DMS 273 treated with DMSO at 0.1 percent for 48 hours (cell line): ENCODE results near the gene CACNA1A.
"Not testable (repeated sequence)": the region's sequence is repeated elsewhere in the genome, so short reads cannot be mapped to it uniquely, and the experiment has no call there.

Experiments used
- DNase-seq: peaks from one replicate; lab custom pipeline; 2025; lab: John Stamatoyannopoulos, UW

Gene CACNA1A

DNA sequence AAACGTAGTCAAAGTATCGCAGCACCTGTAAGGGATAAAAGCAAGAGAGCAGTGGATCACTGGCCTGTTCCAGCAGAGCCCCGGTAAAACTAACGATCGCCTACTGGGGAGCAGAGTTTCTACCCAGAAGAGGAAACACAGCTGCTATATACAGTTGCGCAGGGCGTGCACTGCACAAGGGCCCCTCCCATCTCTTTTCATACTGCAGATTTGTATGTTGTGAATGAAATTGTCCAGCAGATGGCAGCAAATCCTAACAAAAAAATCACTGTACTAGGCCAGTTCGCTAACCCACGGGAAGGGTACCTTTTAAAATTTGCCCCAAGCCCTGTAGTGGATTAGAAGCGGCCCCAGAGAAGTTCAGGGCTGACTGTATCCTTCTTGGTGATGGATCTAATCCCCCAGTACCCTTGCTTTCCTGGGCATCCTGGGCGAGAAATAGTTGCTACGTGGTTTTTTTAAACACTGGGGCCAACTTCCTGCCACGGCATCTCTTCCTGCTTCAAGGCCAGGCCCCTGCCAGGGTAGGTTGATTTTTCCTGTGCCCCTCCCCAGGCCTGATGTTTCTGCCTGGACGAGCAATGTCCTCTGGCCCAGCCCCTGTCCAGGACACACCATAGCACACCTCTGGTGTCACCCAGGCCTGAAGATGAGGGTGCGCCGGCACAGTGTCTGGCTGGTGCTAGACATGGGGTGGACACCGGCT lies 229.0 kb downstream of the CACNA1A start:
- DNase-seq: peak; percentile 29

DNA sequence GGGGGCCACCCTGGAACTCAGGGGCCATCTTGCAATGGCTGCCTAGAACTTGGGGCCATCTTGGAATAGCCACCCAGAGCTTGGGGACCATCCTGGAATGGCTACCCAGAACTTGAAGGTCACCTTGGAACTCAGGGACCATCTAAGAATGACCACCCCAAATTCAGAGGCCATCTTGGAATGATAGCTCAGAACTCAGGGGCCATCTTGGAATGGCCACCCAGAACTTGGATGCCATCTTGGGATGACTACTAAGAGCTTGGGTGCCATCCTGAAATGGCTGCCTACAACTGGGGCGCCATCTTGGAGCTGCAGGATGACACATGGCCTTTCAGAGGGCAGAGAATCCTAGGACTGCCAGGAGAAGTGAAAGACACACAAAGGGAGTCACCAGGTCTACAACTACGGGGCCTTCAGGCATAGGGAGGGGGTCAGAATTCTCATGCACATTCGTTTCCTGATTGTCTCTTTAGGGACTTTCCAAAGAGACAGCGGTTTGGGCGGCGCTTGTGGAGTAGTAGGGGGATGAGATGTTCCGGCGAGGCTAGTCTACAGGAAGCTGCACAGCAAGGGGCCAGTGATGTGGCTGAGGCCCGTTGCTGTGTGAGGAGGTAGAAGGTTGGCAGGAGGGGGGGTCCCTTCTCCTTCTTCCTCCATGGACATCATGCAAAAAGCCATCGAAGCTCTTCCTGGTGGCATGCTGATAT lies 231.1 kb downstream of the CACNA1A start:
- no peak for DNase-seq

DNA sequence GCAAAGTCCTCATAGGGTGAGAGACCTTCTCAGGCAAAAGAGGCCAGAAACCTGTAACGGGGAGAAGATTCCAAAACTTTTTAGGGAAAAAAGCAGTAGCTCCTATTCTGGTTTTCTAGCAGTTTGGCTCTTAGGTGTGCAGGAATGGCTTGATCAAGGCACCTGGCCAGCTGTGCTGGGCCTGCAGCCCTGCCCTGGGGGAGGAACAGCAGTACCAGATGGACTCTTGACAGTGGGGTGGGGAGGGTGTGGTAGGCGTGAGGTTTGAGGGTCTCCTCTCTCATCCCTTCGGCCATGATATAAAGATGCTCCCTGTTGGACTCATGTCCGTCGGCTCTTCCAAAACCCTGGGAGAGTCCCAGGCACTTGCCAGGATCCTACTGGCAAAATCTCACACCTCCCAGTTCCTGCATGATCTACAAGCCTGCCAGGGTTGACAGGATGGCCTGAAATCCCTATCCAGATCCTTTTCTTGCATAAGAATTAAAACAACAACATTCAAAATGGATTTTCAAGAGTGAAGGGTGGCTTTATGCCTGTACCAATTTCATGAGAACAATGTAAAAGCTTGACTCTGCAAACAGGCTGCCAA lies 235.7 kb downstream of the CACNA1A start:
- no peak for DNase-seq

DNA sequence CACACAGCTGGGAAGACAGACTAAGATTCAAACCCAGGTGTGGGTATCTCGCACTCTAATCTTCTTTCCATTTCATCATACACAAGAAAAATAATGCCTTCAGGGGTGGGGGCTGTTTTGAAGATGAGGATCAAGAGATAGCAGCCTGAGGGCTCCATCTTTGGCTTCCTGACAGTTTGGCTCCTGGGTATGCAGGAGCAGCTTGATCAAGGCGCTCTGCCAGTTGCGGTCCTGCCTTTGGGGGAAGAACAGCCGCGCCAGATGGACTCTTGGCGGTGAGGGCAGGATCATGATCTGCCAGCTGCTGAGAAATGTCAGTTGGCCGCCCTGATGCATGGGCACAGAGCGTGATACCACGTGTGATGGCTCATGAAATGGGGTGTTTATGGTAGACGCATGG lies 236.9 kb downstream of the CACNA1A start:
- no peak for DNase-seq

DNA sequence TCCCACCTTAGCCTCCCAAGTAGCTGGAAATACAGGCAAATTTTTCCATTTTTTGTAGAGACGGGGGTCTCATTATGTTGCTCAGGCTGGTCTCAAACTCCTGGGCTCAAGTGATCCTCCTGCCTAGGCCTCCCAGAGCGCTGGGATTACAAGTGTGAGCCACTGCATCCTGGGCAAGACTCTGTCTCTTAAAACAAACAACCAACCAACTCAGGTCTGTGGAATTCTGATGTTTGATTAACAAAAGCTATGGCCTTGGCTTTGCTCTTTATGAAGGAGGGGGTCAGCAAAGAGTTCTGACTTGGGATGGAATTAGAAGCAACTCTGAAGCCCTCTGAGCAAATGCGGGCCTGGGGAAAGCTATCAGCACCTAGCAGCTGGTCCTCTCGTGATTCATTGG lies 238.4 kb downstream of the CACNA1A start:
- DNase-seq: no peak

DNA sequence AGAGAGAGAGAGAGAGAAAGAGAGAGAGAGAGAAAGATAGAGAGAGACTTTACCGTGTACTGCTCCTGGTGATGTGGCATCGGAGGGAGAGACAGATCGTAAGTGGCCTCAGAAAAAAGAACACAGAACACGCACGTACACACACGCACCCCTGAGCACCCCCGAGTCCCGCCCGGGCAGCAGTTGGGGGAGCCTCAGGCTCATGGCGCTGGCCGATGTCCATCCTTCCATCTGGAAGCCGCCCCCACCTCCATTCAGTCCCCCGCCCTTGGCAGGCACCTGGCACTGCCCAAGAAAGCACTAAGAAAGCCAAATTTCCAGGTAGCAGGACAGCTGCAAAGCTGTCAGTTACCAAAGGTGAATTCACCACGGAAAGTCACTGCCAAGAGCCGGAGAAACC lies 239.1 kb downstream of the CACNA1A start:
- no peak for DNase-seq

DNA sequence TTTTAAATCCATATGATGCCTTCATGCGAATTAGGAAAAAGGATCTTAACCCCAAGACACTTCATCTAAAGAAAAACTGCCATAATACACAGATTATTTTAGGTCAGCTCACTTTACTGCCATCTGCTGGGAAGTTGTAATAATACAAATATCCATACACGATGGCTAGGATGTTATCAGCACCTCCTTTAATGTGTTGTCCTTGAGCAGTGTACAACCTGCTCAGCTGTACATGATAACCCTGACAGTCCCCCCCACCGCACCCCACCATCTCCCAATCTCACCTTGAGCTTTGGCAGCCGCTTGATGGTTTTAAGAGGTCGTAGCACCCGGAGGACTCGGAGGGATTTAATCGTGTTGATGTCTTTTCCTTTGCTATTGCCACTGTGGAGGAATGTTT lies 243.8 kb downstream of the CACNA1A start:
- no peak for DNase-seq

DNA sequence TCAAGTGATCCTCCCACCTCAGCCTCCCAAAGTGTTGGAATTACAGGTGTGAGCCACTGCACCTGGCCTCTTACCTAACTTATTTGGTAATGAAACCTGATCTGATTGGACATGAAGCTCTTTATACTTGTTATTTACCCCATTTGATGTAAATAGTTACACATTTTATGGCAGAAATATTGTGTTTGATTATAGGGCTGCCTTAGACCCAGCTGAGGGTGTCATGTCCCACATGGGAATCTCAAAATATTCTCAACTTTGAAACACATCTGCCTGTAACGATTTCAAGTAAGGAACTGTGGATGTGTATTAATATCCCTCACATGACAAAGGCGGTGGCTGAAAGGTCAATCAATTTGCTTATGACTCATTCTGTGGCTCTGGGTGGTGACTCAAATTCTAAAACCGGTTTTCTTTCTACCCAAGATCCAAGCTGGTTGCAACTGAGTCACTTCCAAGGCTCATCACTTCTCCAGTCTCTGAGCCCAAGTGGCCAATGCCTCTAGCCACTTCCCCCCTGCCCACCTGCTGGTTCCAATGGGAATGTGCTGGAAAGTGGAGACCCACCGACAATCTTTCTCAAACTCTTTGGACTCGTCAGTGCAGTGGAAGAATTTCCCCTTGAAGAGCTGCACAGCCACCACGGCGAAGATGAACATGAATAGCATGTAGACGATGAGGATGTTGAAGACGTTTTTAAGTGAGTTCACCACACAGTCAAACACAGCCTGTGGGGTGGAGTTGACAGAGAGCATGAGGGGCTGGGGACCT lies 245.2 kb downstream of the CACNA1A start:
- no peak for DNase-seq

DNA sequence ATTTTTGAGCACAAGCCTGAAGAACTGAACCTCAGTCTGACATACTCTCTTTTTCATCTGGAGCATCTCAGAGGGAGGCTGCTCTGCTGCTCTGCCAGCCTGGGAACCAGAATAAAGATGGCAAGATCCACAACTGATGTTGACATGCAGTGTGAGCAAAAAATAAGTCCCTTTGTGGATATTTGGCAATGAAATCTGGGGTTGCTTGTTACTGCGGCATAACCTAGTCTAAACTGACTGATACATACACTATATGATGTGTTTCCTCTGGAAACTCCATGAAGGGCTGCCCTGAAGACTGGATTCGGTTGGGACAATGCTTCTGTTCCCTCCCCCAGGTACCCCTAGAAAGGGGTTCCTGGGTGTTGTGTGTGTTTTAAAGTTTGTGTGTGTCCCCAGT lies 249.4 kb downstream of the CACNA1A start:
- no peak for DNase-seq

DNA sequence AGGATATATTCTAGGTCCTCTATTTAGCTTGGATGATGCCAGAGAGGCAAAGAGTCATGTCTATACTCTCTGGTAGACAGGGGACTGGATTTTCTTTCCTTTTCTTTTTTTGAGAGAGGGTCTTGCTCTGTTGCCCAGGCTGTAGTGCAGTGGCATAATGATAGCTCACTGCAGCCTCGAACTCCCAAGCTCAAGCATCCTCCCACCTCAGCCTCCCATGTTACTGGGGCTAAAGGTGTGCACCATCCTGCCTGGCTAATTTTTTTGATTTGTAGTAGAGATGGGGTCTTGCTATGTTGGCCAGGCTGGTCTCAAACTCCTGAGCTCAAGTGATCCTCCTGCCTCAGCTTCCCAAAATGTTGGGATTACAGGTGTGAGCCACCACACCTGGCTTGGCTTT lies 249.9 kb downstream of the CACNA1A start:
- DNase-seq: not testable (repeated sequence)

DNA sequence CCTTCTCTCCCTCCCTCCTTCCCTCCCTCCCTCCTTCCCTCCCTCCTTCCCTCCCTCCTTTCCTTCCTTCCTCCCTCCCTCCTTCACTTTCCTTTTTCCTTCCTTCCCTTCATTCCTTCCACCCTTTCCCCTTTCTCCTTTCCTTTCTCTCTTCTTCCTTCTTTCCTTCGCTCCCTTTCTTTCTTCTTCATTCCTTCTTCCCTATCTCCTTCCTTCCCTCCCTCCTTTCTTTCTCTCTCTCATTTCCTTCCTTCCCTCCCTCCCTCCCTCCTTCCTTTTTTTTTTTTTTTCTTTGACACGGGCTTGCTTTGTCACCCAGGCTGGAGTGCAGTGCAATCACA lies 250.6 kb downstream of the CACNA1A start:
- no peak for DNase-seq

DNA sequence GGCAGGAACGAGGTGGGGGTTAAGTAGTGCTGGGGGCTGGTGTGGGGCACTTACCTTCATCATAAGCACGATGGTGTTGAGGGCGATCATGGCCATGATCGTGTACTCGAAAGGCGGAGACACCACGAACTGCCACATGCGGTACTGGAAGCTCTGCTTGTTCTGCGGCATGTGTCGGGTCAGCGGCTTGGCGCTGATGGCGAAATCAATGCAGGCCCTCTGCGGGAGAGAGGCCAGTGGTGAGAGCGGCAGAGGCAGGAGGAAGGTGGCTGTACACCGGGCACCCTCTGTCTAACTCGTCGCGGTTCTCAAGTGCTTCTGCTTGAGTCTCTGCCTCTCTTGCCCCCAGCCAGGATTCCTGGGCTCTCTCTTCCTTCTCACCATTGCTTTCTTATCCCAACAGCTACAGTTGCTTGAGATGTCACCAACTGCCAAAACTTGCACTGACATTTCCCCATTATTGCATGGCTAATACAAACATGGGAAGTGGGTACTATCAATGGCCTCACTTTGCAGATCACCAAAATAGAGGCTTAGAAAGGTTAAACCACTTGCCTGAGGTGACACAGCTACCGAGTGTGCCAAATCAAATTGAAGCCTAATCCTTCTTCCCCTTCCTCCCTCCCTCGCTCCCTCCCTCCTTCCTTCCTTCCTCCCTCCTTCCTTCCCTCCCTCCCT lies 251.1 kb downstream of the CACNA1A start:
- DNase-seq: no peak

DNA sequence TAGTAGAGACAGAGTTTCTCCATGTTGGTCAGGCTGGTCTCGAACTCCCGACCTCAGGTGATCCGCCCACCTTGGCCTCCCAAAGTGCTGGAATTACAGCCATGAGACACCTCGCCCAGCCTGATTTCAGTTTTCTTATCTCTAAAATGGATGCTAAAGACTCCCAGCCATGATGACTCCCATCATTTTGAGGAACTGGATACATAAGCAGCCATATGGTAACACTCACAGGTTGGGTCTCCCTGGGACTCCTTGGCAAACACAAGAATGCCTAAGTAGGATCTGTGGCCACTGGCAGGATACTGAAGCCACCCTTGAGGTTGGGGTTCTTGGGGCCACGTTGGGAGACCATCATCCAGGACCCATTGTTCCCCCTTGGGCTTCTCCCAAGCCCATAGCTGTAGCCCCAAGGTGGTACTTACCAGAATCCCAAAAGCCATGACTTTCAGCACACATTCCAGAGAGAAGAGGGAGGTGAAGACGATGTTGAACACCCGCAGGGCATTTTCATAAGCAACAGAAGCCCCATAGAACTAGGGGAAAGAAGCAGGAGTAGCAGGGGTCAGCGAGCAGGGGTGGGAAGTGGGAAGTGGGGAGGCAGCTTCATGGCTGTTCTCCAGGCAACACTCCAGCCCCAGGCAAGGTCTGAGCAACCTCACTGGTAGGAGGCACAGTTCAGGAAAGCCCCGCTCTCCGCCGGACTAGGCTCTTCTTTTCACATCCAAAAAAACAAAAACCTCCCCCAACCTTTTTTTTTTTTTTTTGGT lies 253.5 kb downstream of the CACNA1A start:
- no peak for DNase-seq

DNA sequence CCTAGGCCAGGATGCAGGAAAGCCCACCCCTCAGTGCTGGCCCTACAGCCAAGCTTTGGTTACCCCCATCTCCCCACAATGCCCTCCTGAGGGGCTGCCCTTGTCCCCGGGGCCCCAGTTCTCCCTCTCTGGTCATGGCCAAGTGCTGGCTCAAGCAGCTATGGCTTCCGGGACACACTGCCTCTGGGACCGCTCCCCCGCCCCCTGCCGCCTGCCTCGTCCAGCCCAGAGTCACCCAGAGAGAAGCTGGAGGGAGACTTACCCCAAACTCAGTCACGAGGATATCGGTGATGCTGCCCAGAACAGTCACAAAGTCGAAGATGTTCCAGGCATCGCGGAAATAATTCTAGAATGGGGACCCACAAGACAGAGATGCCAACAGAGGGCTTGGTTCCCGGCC lies 261.4 kb downstream of the CACNA1A start:
- DNase-seq: no peak

DNA sequence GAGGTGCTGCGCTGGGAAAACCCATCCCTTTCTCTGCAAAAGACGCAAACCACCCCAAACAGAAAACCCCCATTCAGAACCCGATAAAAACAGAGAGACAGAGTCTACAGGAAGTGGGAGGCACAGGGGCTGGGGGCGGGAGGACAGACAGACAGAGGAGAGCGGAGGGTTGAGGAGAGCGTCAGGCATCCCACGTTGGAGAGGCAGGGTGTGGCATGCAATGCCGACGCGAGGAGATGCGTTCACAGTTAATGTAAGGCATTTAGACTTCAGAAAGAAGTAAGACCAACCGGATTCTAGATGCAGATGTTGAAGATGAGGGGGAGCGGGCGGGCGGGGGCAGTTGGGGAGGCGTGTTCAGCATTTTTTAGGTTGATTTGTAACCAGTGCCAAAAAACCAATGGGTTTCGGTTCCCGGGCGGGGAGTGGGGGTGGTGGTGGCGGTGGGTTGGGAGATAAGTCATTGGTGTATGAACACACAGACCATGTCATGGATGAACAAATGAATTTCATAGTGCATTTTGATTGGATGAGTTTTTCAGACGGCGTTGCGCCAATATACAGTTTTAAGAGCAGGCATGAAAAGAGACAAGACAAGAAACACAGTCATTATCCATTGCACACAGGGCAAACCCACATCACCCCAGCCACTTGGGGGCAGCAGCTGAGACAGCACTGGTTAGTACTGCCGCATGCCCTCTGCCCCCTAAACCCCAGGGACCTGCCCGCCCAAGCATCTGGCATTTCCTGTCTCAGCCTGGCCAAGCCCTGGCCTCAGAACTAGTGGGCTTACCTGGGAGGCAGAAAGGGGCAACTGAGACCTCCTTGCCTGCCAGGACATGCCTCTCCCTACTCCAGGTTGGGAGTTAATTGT lies 264.8 kb downstream of the CACNA1A start:
- DNase-seq: no peak

DNA sequence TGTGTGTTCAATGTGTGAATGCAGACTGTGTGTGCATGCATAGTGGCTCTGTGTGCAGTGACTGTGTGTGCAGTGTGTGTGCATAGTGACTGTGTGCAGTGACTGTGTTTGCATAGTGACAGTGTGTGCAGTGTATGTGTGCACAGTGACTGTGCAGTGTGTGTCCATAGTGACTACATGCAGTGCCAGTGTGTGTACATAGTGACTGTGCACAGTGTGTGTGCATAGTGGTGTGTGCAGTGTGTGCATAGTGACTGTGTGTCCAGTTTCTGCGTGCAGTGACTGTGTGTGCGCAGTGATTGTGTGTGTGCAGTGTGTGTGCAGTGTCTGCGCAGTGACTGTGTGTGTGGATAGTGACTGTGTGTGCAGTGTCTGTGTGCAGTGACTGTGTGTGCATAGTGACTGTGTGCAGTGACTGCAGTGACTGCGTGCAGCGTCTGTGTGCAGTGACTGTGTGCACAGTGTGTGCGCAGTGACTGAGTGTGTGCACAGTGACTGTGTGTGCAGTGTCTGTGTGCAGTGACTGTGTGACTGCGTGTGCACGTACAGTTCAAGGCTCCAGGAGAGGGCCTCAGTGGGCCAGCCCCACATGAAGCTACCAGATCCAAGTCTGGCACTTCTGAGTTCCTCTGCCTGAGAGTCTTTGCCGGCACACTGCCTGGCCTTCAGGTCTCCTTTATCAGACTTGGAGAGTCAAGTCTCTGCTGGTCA lies 265.8 kb downstream of the CACNA1A start:
- DNase-seq: no peak

DNA sequence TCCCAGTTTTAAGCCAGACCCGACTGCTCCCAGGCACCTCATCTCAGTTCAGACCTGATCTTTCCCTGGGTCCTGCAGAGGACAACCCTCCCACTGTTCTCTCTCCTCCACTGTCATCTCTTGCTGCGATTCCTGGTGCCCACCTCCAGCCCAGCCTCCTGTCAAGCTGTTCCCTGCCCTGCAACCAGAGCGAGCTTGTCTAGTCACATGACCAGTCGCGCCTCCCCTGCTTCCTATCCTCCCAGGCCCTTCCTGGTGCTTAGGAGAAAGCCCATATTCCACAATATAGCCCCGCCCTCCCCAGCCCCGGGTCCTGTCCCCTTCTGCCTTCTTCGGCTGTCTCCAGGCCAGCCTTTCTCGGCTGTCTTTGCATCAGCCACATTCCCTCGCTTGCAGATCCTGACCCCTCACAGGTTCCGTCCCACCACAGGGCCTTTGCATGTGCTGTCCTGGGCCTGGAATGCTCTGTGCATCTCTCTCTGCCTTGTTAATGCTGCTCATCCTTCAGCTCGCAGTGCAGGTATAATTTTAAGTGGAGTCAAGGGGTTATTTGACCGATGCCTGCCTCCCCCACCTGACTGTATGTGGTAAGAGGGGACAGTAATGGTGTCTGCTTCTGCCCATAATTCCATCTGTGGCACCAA lies 267.3 kb downstream of the CACNA1A start:
- no peak for DNase-seq

DNA sequence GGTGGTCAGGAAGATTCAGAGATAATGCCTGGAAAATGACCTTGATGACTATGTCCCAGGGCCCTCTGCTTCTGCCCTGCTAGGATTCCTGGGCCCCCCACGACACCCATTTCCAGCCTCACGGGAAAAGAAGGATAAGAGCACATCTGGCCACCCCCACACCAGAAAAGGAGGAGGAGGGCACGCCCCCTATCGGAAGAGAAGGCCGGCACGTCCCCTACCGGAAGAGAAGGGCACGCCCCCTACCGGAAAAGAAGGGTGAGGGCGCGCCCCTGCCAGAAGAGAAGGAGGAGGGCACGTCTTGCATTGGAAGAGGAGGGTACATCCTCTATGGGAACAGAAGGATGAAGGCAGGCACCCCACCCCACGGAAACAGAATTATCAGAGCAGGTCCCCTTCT lies 271.8 kb downstream of the CACNA1A start:
- no peak for DNase-seq

DNA sequence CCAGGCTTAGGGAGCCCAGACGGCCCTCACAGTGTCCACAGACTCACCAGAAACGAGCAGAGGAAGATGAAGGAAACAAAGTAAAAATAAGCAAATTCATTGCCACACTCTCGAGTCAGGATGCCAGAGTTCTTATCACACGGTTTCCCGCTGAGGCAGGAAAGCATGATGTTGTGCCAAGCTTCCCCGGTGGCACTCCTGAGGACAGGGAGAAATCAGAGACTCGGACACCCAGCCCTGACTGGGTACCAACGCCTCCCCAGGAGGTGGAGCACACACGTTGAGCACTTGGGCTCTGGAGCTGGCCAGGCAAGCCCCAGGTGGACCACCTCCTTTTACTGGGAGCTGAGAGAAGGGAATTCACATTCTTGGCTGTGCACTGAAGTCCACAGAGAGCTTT lies 274.6 kb downstream of the CACNA1A start:
- no peak for DNase-seq
